Panc1 (cell line): ENCODE measurements around the gene EME1. TPM values are rescaled to one million over a fixed set of nuclear protein-coding genes. Genes with fewer than 3 reads are reported as not detected.

Source experiments
- ATAC-seq: fragments of 200-7000 bp; cut with Tn5 transposase; 2 replicates; pipeline ENCODE4 v1.9.1; 2020; ENCODE audit warnings: mild to moderate bottlenecking, moderate library complexity
- BruUV-seq: library from RNA; stranded (reverse); fragments of 400-500 nt; replicated peaks from 2 replicates; lab custom pipeline; 2021; lab: Mats Ljungman, UMichigan
- CTCF ChIA-PET: fragments of 300-600 bp; sonication (Branson Sonifier 250); formaldehyde crosslinking; loops from one replicate; lab custom pipeline; 2022; ENCODE audit warnings: antibody characterized with exemption; lab: Charles Lee
- POLR2A ChIA-PET: fragments of 300-600 bp; sonication (Branson Sonifier 250); formaldehyde crosslinking; loops from one replicate; lab custom pipeline; 2022; ENCODE audit warnings: antibody characterized with exemption; lab: Charles Lee
- DNase-seq: peaks from one replicate; pipeline ENCODE4 v3.0.0-alpha.2; 2010; ENCODE audit warnings: low read depth, low spot score
- H3K27ac ChIP-seq: 2 replicates; pipeline ENCODE4 v1.5.1; 2011; ENCODE audit warnings: mild to moderate bottlenecking, low read length, inconsistent platforms
- H3K27me3 ChIP-seq: fragments of 200-500 bp; sonication (Bioruptor generic); 2 replicates; pipeline ENCODE4 v1.6.0; 2014; ENCODE audit warnings: low read length, inconsistent platforms; ENCODE audit not compliant: control insufficient read depth, insufficient read depth
- H3K36me3 ChIP-seq: fragments of 200-500 bp; sonication (Bioruptor generic); 2 replicates; pipeline ENCODE4 v1.5.1; 2014; ENCODE audit warnings: inconsistent platforms, mild to moderate bottlenecking, low read length, moderate library complexity; ENCODE audit not compliant: control insufficient read depth, insufficient read depth
- H3K4me1 ChIP-seq: 2 replicates; pipeline ENCODE4 v1.5.1; 2011; ENCODE audit warnings: inconsistent platforms, mild to moderate bottlenecking, low read length, moderate library complexity; ENCODE audit not compliant: control insufficient read depth, insufficient read depth
- H3K4me3 ChIP-seq, 2 experiments: 2 replicates each; pipeline ENCODE4 v1.5.1; 2011 to 2012; ENCODE audit warnings: low read depth in 2 of 2, low read length in 2 of 2, mild to moderate bottlenecking in 2 of 2, inconsistent platforms in 1 of 2, moderate library complexity in 1 of 2
- H3K9me3 ChIP-seq: fragments of 200-500 bp; sonication (Bioruptor generic); 2 replicates; pipeline ENCODE4 v1.5.1; 2014; ENCODE audit warnings: low read depth, mild to moderate bottlenecking, inconsistent platforms, low read length, moderate library complexity; ENCODE audit not compliant: control insufficient read depth, insufficient read depth
- POLR2AphosphoS5 ChIP-seq: IDR thresholded peaks from 2 replicates; pipeline ENCODE4 v1.6.1; 2012; ENCODE audit warnings: mild to moderate bottlenecking, low read depth, low read length, moderate library complexity
- SIN3A ChIP-seq: IDR thresholded peaks from 2 replicates; pipeline ENCODE4 v1.6.1; 2012; ENCODE audit warnings: low read depth, mild to moderate bottlenecking, low read length, moderate library complexity, borderline replicate concordance; ENCODE audit not compliant: insufficient read depth
- TCF7L2 ChIP-seq: IDR thresholded peaks from 2 replicates; pipeline ENCODE4 v1.6.1; 2011; ENCODE audit warnings: mild to moderate bottlenecking, low read depth, low read length, inconsistent platforms
- in situ Hi-C: cut with HindIII; loops from 2 replicates; pipeline ENCODE4 v1.10.0; 2016; ENCODE audit warnings: low sequenced_read_pairs, low pct_unique_long_range_greater_than_20kb
- intact Hi-C: fragments of 100-400 bp; cut with micrococcal nuclease; formaldehyde crosslinking; loops from one replicate; pipeline ENCODE4 v1.10.0; 2022; ENCODE audit not compliant: unreplicated experiment
- total RNA-seq: library from RNA; stranded (reverse); gene quantifications from one replicate; pipeline ENCODE4 v1.2.1, GENCODE V29; 2021; ENCODE audit not compliant: unreplicated experiment
- TF ChIP-seq, protein P1 (sequence below): fragments of 450-650 bp; IDR thresholded peaks from 2 replicates; pipeline ENCODE4 v1.5.1; 2017; ENCODE audit warnings: mild to moderate bottlenecking
- TF ChIP-seq, protein P2 (sequence below), 2 experiments: IDR thresholded peaks; 2 replicates each; pipeline ENCODE4 v1.6.1; 2011 to 2012; ENCODE audit warnings: low read depth in 2 of 2, control low read depth in 1 of 2, low read length in 1 of 2, mild to moderate bottlenecking in 1 of 2, moderate library complexity in 1 of 2; ENCODE audit not compliant: insufficient read depth in 1 of 2

Gene EME1
- total RNA-seq, 1 experiment from 2014 or later: 15.3 TPM

DNA sequence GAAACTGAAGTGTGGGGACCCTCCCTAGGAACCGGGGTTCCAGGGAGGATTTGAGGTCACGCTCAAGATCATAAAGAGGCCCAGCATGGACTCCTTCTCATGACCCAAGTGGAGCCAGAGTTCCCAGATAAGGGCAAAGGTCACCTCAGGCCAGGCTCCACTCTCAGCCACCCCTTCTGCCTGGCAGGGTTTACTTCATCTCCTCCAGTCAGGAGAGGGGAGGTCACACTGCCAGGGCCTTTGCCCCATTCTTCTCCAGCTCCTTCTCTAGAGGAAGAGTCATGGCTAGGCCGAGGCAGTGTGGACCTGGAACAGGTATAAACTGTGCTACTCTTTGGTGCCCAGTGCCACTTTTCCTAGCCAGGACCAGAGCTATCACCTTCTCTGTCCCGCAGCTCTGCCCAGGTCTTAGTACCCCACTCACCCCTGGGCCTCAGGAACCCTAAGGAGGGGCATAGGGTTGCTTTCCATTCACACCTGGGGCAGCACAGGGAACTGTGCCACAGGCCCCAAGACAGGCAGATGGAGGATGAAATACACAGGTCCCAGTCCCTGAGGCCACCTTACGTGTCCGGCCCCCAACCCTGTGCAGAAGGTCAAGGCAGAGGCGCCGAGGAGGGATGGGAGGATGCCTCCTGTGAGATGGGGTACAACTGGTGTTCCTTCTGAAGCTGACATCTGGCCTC lies 52.1 kb downstream of the EME1 start:
- in situ Hi-C loops (no loop called here), intact Hi-C loops (no loop called here)
- TF ChIP-seq, protein P1, sequence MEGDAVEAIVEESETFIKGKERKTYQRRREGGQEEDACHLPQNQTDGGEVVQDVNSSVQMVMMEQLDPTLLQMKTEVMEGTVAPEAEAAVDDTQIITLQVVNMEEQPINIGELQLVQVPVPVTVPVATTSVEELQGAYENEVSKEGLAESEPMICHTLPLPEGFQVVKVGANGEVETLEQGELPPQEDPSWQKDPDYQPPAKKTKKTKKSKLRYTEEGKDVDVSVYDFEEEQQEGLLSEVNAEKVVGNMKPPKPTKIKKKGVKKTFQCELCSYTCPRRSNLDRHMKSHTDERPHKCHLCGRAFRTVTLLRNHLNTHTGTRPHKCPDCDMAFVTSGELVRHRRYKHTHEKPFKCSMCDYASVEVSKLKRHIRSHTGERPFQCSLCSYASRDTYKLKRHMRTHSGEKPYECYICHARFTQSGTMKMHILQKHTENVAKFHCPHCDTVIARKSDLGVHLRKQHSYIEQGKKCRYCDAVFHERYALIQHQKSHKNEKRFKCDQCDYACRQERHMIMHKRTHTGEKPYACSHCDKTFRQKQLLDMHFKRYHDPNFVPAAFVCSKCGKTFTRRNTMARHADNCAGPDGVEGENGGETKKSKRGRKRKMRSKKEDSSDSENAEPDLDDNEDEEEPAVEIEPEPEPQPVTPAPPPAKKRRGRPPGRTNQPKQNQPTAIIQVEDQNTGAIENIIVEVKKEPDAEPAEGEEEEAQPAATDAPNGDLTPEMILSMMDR: no peak

GRCh38 chr17:50425682-50426471 lies 52.8 kb downstream of the EME1 start, which contains the start of gene ACSF2:
TSS of gene ACSF2 (plus strand) at chr17:50426218. CDS start at chr17:50426262, 44 bp downstream.
- ATAC-seq: peak; percentile 92
- BruUV-seq: no TSS peak
- Histone ChIP-seq H3K4me1 (peaks cover 20% of the 10 kb centered on the region), H3K4me3 (peak within 1 kb of the TSS; percentile 58 to 66), H3K27ac (peak within 1 kb of the TSS; percentile 78), H3K9me3 (no peaks in the 10 kb centered on the region), H3K36me3 (no peaks in the 10 kb centered on the region; the same call in 1 of the 2 replicates), H3K27me3 (no peaks in the 10 kb centered on the region)
- TF ChIP-seq POLR2AphosphoS5 (no peak), TCF7L2 (no peak), SIN3A (no peak)
- TF ChIP-seq, protein P2, sequence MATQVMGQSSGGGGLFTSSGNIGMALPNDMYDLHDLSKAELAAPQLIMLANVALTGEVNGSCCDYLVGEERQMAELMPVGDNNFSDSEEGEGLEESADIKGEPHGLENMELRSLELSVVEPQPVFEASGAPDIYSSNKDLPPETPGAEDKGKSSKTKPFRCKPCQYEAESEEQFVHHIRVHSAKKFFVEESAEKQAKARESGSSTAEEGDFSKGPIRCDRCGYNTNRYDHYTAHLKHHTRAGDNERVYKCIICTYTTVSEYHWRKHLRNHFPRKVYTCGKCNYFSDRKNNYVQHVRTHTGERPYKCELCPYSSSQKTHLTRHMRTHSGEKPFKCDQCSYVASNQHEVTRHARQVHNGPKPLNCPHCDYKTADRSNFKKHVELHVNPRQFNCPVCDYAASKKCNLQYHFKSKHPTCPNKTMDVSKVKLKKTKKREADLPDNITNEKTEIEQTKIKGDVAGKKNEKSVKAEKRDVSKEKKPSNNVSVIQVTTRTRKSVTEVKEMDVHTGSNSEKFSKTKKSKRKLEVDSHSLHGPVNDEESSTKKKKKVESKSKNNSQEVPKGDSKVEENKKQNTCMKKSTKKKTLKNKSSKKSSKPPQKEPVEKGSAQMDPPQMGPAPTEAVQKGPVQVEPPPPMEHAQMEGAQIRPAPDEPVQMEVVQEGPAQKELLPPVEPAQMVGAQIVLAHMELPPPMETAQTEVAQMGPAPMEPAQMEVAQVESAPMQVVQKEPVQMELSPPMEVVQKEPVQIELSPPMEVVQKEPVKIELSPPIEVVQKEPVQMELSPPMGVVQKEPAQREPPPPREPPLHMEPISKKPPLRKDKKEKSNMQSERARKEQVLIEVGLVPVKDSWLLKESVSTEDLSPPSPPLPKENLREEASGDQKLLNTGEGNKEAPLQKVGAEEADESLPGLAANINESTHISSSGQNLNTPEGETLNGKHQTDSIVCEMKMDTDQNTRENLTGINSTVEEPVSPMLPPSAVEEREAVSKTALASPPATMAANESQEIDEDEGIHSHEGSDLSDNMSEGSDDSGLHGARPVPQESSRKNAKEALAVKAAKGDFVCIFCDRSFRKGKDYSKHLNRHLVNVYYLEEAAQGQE (IDR thresholded peaks at IDR 0.05; ENCODE audit: insufficient read depth in 1 of 2, low read depth in 2 of 2, low read length in 1 of 2): no peak
- TF ChIP-seq, protein P1: no peak
- ChIA-PET CTCF (interaction anchor here (0.5 to 0.7 kb wide), 3 partner anchors 31 to 357 kb away, joined by 3 to 16 read pairs (median 4); no protein-coding TSS in a partner anchor), POLR2A (interaction anchor here (0.6 kb wide), 1 partner anchor 72 kb away, joined by 4 read pairs; no protein-coding TSS in a partner anchor)
- in situ Hi-C loops: no loop called here
- intact Hi-C loops: no loop called here
- no peak for DNase-seq

More for the DNA sequence above, 52.1 kb downstream of the EME1 start:
- DNase-seq (no peak), ATAC-seq (no peak)
- peak overlapping the region; percentile 78 for H3K27ac ChIP-seq
- CTCF ChIA-PET: no interaction called here
- peaks cover 20% of the 10 kb centered on the region for H3K4me1 ChIP-seq
- POLR2A ChIA-PET: no interaction called here
- H3K9me3 ChIP-seq: no peaks in the 10 kb centered on the region
- H3K4me3 ChIP-seq: peak overlapping the region; percentile 58 to 66
- no TSS peak for BruUV-seq
- no peaks in the 10 kb centered on the region for H3K27me3 ChIP-seq
- no peaks in the 10 kb centered on the region; the same call in 1 of the 2 replicates for H3K36me3 ChIP-seq
